ENCODE results near the gene SEC16A. TPM values are rescaled to one million over a fixed set of nuclear protein-coding genes. Genes with fewer than 3 reads are reported as not detected.

Gene SEC16A
- total and polyA plus RNA-seq, 4 donors: 44.2 to 78.8 (median 46.7) TPM

- Histone ChIP-seq H3K4me1 (ENCODE audit: control insufficient read depth in 5 of 5, insufficient read depth in 5 of 5, low read length in 5 of 5) (peaks cover 0 to 15% (median 8%) of the 10 kb centered on the region in 5 donors), H3K9ac (ENCODE audit: insufficient read depth in 1 of 2, low read length in 2 of 2) (peak within 1 kb of the TSS; percentile 61 to 71), H3K27me3 (ENCODE audit: control insufficient read depth in 3 of 3, insufficient read depth in 3 of 3, low read length in 2 of 3) (no peaks in the 10 kb centered on the region), H3K9me3 (ENCODE audit: control insufficient read depth in 4 of 4, insufficient read depth in 3 of 4, low read length in 3 of 4) (no peaks in the 10 kb centered on the region), H3K27ac (ENCODE audit: low read depth in 1 of 2, low read length in 1 of 2) (peak within 1 kb of the TSS; percentile 54 to 57), H3K4me3 (peak within 1 kb of the TSS; percentile 93), H3K36me3 (ENCODE audit: control insufficient read depth in 4 of 4, insufficient read depth in 4 of 4, low read length in 4 of 4) (peaks cover 0 to 35% (median 7%) of the 10 kb centered on the region in 4 donors)
- TF ChIP-seq CTCF (IDR thresholded peaks at IDR 0.05; ENCODE audit: control extremely low read depth, extremely low read depth): peak; percentile 90
- peak; percentile 96 for ATAC-seq (ENCODE audit: insufficient read depth, low FRiP score)
- 6 to 9% methylated on average over 64 to 71 of the region's 71 CpGs for WGBS, 2 donors
- DNase-seq: peak; percentile 88 to 93 (median 91)
Measured at GRCh38 chr9:136400038-136400834, 82.6 kb downstream of the SEC16A start, which contains the start of gene SNAPC4. SNAPC4 (minus strand) TSS chr9:136400170; CDS start chr9:136398428, 1,742 bp downstream.

- no peaks in the 10 kb centered on the region for H3K9me3 ChIP-seq (ENCODE audit: control insufficient read depth in 4 of 4, insufficient read depth in 3 of 4, low read length in 3 of 4)
- H3K27me3 ChIP-seq (ENCODE audit: control insufficient read depth in 3 of 3, insufficient read depth in 3 of 3, low read length in 2 of 3): no peaks in the 10 kb centered on the region
- peak overlapping the region in 1 of 2 donors; percentile 61 for H3K9ac ChIP-seq (ENCODE audit: insufficient read depth in 1 of 2, low read length in 2 of 2)
- H3K4me1 ChIP-seq (ENCODE audit: control insufficient read depth in 5 of 5, insufficient read depth in 5 of 5, low read length in 5 of 5): peaks cover 0 to 15% (median 8%) of the 10 kb centered on the region in 5 donors
- no peak for ATAC-seq (ENCODE audit: insufficient read depth, low FRiP score)
- 2 to 4% methylated on average over 61 to 67 of the region's 67 CpGs for WGBS, 2 donors
- no peak for TF ChIP-seq CTCF (IDR thresholded peaks at IDR 0.05; ENCODE audit: control extremely low read depth, extremely low read depth)
- peaks cover 3 to 38% (median 9%) of the 10 kb centered on the region in 4 donors for H3K36me3 ChIP-seq (ENCODE audit: control insufficient read depth in 4 of 4, insufficient read depth in 4 of 4, low read length in 4 of 4)
- peak overlapping the region; percentile 54 to 57 for H3K27ac ChIP-seq (ENCODE audit: low read depth in 1 of 2, low read length in 1 of 2)
- peak overlapping the region; percentile 93 for H3K4me3 ChIP-seq
- no peak for DNase-seq
Measured at GRCh38 chr9:136399176-136400037, 83.4 kb downstream of the SEC16A start.

- 95 to 99% methylated on average over 12 of the region's 12 CpGs for WGBS, 2 donors
- Histone ChIP-seq H3K27ac (ENCODE audit: low read depth in 1 of 2, low read length in 1 of 2) (no peak overlapping the region), H3K9ac (ENCODE audit: insufficient read depth in 1 of 2, low read length in 2 of 2) (no peak overlapping the region), H3K9me3 (ENCODE audit: control insufficient read depth in 4 of 4, insufficient read depth in 3 of 4, low read length in 3 of 4) (no peaks in the 10 kb centered on the region), H3K4me1 (ENCODE audit: control insufficient read depth in 5 of 5, insufficient read depth in 5 of 5, low read length in 5 of 5) (peaks cover 0 to 15% (median 8%) of the 10 kb centered on the region in 5 donors), H3K4me3 (no peak overlapping the region), H3K27me3 (ENCODE audit: control insufficient read depth in 3 of 3, insufficient read depth in 3 of 3, low read length in 2 of 3) (no peaks in the 10 kb centered on the region), H3K36me3 (ENCODE audit: control insufficient read depth in 4 of 4, insufficient read depth in 4 of 4, low read length in 4 of 4) (peaks cover 5 to 39% (median 14%) of the 10 kb centered on the region in 4 donors)
- ATAC-seq (ENCODE audit: insufficient read depth, low FRiP score) (no peak), DNase-seq (no peak)
- no peak for TF ChIP-seq CTCF (IDR thresholded peaks at IDR 0.05; ENCODE audit: control extremely low read depth, extremely low read depth)
Measured at GRCh38 chr9:136398286-136398685, 84.6 kb downstream of the SEC16A start.

Data from lung (tissue), 12 donors.